ENCODE data around the gene GABPB1. TPM values are rescaled to one million over a fixed set of nuclear protein-coding genes. Genes with fewer than 3 reads are reported as not detected.

GABPB1 gene
- total RNA-seq = 35.9 and 46.4 TPM in 2 replicates

GRCh38 chr15:50354838-50355618 is at the start of gene GABPB1:
GABPB1 (minus strand) TSS chr15:50355198; CDS start chr15:50309798, 45,400 bp downstream.

GRCh38 chr15:50265620-50266019 is 89.4 kb downstream of the GABPB1 start, which contains the start of gene HDC:
HDC (minus strand) TSS chr15:50265726; CDS start chr15:50265623, 103 bp downstream.

Small RNAs within 50 kb of the gene (small RNA-seq; reads per million reads assigned to genes)
- not detected for gene RNU6-94P

Other genes starting within 250 kb of the GABPB1 start
- 16.6 and 25.0 TPM in 2 replicates for gene ATP8B4, start 236.0 kb downstream of the GABPB1 start, total RNA-seq
- gene SLC27A2, start 173.0 kb downstream of the GABPB1 start, total RNA-seq = 0.16 and 0.24 TPM in 2 replicates
- not detected in 2 replicates for gene HDC, start 89.5 kb downstream of the GABPB1 start, total RNA-seq
- gene USP8, start 69.2 kb upstream of the GABPB1 start, total RNA-seq = 64.3 and 74.9 TPM in 2 replicates
- 0.65 and 1.5 TPM in 2 replicates for gene USP50, start 191.5 kb upstream of the GABPB1 start, total RNA-seq

Data from hair follicle dermal papilla cell (primary cell).